Liver (tissue), 9 donors: ENCODE results near the gene HIP1R. TPM values are rescaled to one million over a fixed set of nuclear protein-coding genes. Genes with fewer than 3 reads are reported as not detected.

Source experiments
- DNase-seq: peaks from one replicate; pipeline ENCODE4 v3.0.0-alpha.2; 2017; ENCODE audit warnings: low spot score
- H3K27ac ChIP-seq, 2 donors: one replicate each; pipeline ENCODE4 v1.7.0; 2013; ENCODE audit warnings: inconsistent platforms in 2 of 2, low read length in 2 of 2, control low read depth in 1 of 2, low read depth in 1 of 2, mild to moderate bottlenecking in 1 of 2
- H3K27me3 ChIP-seq, 4 donors: one replicate each; pipeline versions ENCODE4 v1.6.1 to v1.7.0; 2013; ENCODE audit warnings: low read length in 3 of 4, inconsistent platforms in 1 of 4, mild to moderate bottlenecking in 1 of 4, moderate library complexity in 1 of 4; ENCODE audit not compliant: control insufficient read depth in 4 of 4, insufficient read depth in 4 of 4
- H3K36me3 ChIP-seq, 4 donors: one replicate each; pipeline versions ENCODE4 v1.6.1 to v1.7.0; 2013; ENCODE audit warnings: low read length in 3 of 4, mild to moderate bottlenecking in 3 of 4, low read depth in 1 of 4, moderate library complexity in 1 of 4; ENCODE audit not compliant: control insufficient read depth in 4 of 4, insufficient read depth in 3 of 4
- H3K4me1 ChIP-seq, 4 donors: one replicate each; pipeline versions ENCODE4 v1.6.1 to v1.7.0; 2013; ENCODE audit warnings: low read length in 3 of 4, mild to moderate bottlenecking in 3 of 4, moderate library complexity in 1 of 4; ENCODE audit not compliant: control insufficient read depth in 4 of 4, insufficient read depth in 4 of 4
- H3K4me3 ChIP-seq, 3 donors: one replicate each; pipeline versions ENCODE4 v1.6.1 to v1.7.0; 2013; ENCODE audit warnings: low read length in 3 of 3, control low read depth in 1 of 3, low read depth in 1 of 3, mild to moderate bottlenecking in 1 of 3
- H3K9ac ChIP-seq, 2 donors: one replicate each; pipeline ENCODE4 v1.7.0; 2013; ENCODE audit warnings: low read length in 2 of 2, mild to moderate bottlenecking in 2 of 2, moderate library complexity in 2 of 2, control low read depth in 1 of 2, low read depth in 1 of 2
- H3K9me3 ChIP-seq, 4 donors: one replicate each; pipeline versions ENCODE4 v1.6.1 to v1.7.0; 2013; ENCODE audit warnings: low read length in 3 of 4; ENCODE audit not compliant: control insufficient read depth in 4 of 4
- ATF3 ChIP-seq: IDR thresholded peaks from 2 replicates; pipeline ENCODE4 v1.6.1; 2016; ENCODE audit warnings: antibody characterized with exemption
- EGR1 ChIP-seq, 2 donors: IDR thresholded peaks; 2 replicates each; pipeline ENCODE4 v1.6.1; 2016 to 2018; ENCODE audit warnings: antibody characterized with exemption in 2 of 2, low read depth in 2 of 2
- FOXA1 ChIP-seq: IDR thresholded peaks from 2 replicates; pipeline ENCODE4 v1.6.1; 2016; ENCODE audit warnings: antibody characterized with exemption
- FOXA2 ChIP-seq: IDR thresholded peaks from 2 replicates; pipeline ENCODE4 v1.6.1; 2016; ENCODE audit warnings: antibody characterized with exemption
- GABPA ChIP-seq, 2 donors: IDR thresholded peaks in 1 of 2; conservative IDR thresholded peaks in 1 of 2; 2 replicates each; pipeline ENCODE4 v1.6.1; 2016; ENCODE audit warnings: antibody characterized with exemption in 2 of 2, mild to moderate bottlenecking in 1 of 2, moderate library complexity in 1 of 2
- HNF4A ChIP-seq, 2 donors: conservative IDR thresholded peaks; 2 replicates each; pipeline ENCODE4 v1.6.1; 2016; ENCODE audit warnings: antibody characterized with exemption in 2 of 2, mild to moderate bottlenecking in 2 of 2
- HNF4G ChIP-seq: IDR thresholded peaks from 2 replicates; pipeline ENCODE4 v1.6.1; 2016; ENCODE audit warnings: antibody characterized with exemption
- JUND ChIP-seq, 2 donors: IDR thresholded peaks; 2 replicates each; pipeline ENCODE4 v1.6.1; 2016; ENCODE audit warnings: antibody characterized with exemption in 2 of 2
- MAX ChIP-seq: IDR thresholded peaks from 2 replicates; pipeline ENCODE4 v1.6.1; 2016; ENCODE audit warnings: antibody characterized with exemption
- NR2F2 ChIP-seq: IDR thresholded peaks from 2 replicates; pipeline ENCODE4 v1.6.1; 2016; ENCODE audit warnings: antibody characterized with exemption
- RAD21 ChIP-seq, 2 donors: IDR thresholded peaks; 2 replicates each; pipeline ENCODE4 v1.6.1; 2016; ENCODE audit warnings: antibody characterized with exemption in 2 of 2, mild to moderate bottlenecking in 2 of 2
- REST ChIP-seq: IDR thresholded peaks from 2 replicates; pipeline ENCODE4 v1.6.1; 2016; ENCODE audit warnings: antibody characterized with exemption, mild to moderate bottlenecking
- RXRA ChIP-seq, 2 donors: IDR thresholded peaks; 2 replicates each; pipeline ENCODE4 v1.6.1; 2017 to 2018; ENCODE audit warnings: antibody characterized with exemption in 2 of 2, mild to moderate bottlenecking in 1 of 2
- SP1 ChIP-seq: IDR thresholded peaks from 2 replicates; pipeline ENCODE4 v1.6.1; 2018; ENCODE audit warnings: antibody characterized with exemption, mild to moderate bottlenecking
- TAF1 ChIP-seq: conservative IDR thresholded peaks from 2 replicates; pipeline ENCODE4 v1.6.1; 2016; ENCODE audit warnings: antibody characterized with exemption, mild to moderate bottlenecking
- YY1 ChIP-seq: IDR thresholded peaks from 2 replicates; pipeline ENCODE4 v1.6.1; 2016; ENCODE audit warnings: antibody characterized with exemption, mild to moderate bottlenecking
- ZBTB33 ChIP-seq: IDR thresholded peaks from 2 replicates; pipeline ENCODE4 v1.6.1; 2016; ENCODE audit warnings: antibody characterized with exemption
- WGBS: extraction: QIAGEN DNeasy Blood & Tissue Kit; methylation state at CpG from one replicate; pipeline ENCODE4 v1.1.7; 2013; 5-methylcytosine and 5-hydroxymethylcytosine counted together
- polyA plus RNA-seq, 2 donors: library from polyadenylated mRNA; stranded (reverse) in 1 of 2; unstranded in 1 of 2; fragments of 200-250 nt in 1 of 2; fragments of >200 nt in 1 of 2; fragmentation: Nextera tagmentation in 1 of 2; extraction: Ambion mirVana in 1 of 2; gene quantifications; one replicate each; pipeline versions ENCODE4 v1.2.1 to v1.2.3, GENCODE V29; 2013 to 2015
- total RNA-seq, 2 donors: library from RNA; depleted of rRNA; stranded (reverse); fragments of >200 nt; gene quantifications; one replicate each; pipeline ENCODE4 v1.2.3, GENCODE V29; 2014
- donor health status: healthy.
- donor health status: healthy.
- donor health status: healthy.
- donor health status: healthy.
- donor health status: healthy.

The HIP1R gene
- total and polyA plus RNA-seq, 4 donors: 12.4 to 52.5 (median 17.0) TPM

GRCh38 chr12:122819209-122819785 is 16.0 kb upstream of the HIP1R start:
- H3K9ac ChIP-seq: no peak overlapping the region
- DNase-seq: no peak
- TF ChIP-seq HNF4A (conservative IDR thresholded peaks at IDR 0.05) (no peak), NR2F2 (no peak), RAD21 (IDR thresholded peaks at IDR 0.05) (no peak), REST (no peak), EGR1 (IDR thresholded peaks at IDR 0.05; ENCODE audit: low read depth in 2 of 2) (no peak), GABPA (IDR thresholded peaks at IDR 0.05 in 1 of 2, conservative IDR thresholded peaks at IDR 0.05 in 1 of 2) (no peak), HNF4G (no peak)
- H3K4me1 ChIP-seq: no peaks in the 10 kb centered on the region
- no peaks in the 10 kb centered on the region for H3K36me3 ChIP-seq
- H3K9me3 ChIP-seq: no peaks in the 10 kb centered on the region
- H3K4me3 ChIP-seq: no peak overlapping the region
- H3K27me3 ChIP-seq: no peaks in the 10 kb centered on the region
- H3K27ac ChIP-seq: no peak overlapping the region
- 78% methylated on average over 10 of the region's 10 CpGs for WGBS

- Histone ChIP-seq H3K4me1 (no peaks in the 10 kb centered on the region), H3K4me3 (no peak overlapping the region), H3K9ac (no peak overlapping the region), H3K27ac (no peak overlapping the region), H3K9me3 (no peaks in the 10 kb centered on the region), H3K27me3 (no peaks in the 10 kb centered on the region), H3K36me3 (no peaks in the 10 kb centered on the region)
- WGBS: 90% methylated on average over 8 of the region's 8 CpGs
- no peak for TF ChIP-seq EGR1 (IDR thresholded peaks at IDR 0.05; ENCODE audit: low read depth in 2 of 2)
- TF ChIP-seq YY1: no peak
- no peak for TF ChIP-seq FOXA1
- no peak for TF ChIP-seq HNF4A (conservative IDR thresholded peaks at IDR 0.05)
- TF ChIP-seq FOXA2: no peak
- no peak for TF ChIP-seq RXRA (IDR thresholded peaks at IDR 0.05)
- TF ChIP-seq MAX: no peak
- no peak for TF ChIP-seq JUND (IDR thresholded peaks at IDR 0.05)
- no peak for TF ChIP-seq RAD21 (IDR thresholded peaks at IDR 0.05)
- TF ChIP-seq HNF4G: no peak
- no peak for DNase-seq
Measured at GRCh38 chr12:122820138-122820537, 15.1 kb upstream of the HIP1R start.

GRCh38 chr12:122820838-122821271 is 14.4 kb upstream of the HIP1R start:
- TF ChIP-seq GABPA (IDR thresholded peaks at IDR 0.05 in 1 of 2, conservative IDR thresholded peaks at IDR 0.05 in 1 of 2): no peak
- TF ChIP-seq YY1: no peak
- no peak for TF ChIP-seq NR2F2
- no peak for TF ChIP-seq HNF4G
- TF ChIP-seq JUND (IDR thresholded peaks at IDR 0.05): no peak
- no peak for TF ChIP-seq RAD21 (IDR thresholded peaks at IDR 0.05)
- TF ChIP-seq REST: no peak
- no peak for TF ChIP-seq HNF4A (conservative IDR thresholded peaks at IDR 0.05)
- TF ChIP-seq ZBTB33: no peak
- TF ChIP-seq ATF3: no peak
- TF ChIP-seq MAX: no peak
- TF ChIP-seq SP1: no peak
- no peak for TF ChIP-seq RXRA (IDR thresholded peaks at IDR 0.05)
- no peak for TF ChIP-seq FOXA1
- no peak for TF ChIP-seq TAF1
- Histone ChIP-seq H3K27ac (no peak overlapping the region), H3K27me3 (no peaks in the 10 kb centered on the region), H3K4me3 (no peak overlapping the region), H3K4me1 (peaks cover 0 to under 1% (median 0%) of the 10 kb centered on the region in 4 donors), H3K36me3 (no peaks in the 10 kb centered on the region), H3K9me3 (no peaks in the 10 kb centered on the region), H3K9ac (no peak overlapping the region)
- WGBS: 75% methylated on average over 7 of the region's 7 CpGs
- no peak for DNase-seq
